ENCODE results near the gene CHPT1.
"Not testable (repeated sequence)": the region's sequence is repeated elsewhere in the genome, so short reads cannot be mapped to it uniquely, and the experiment has no call there.

The CHPT1 gene

DNA sequence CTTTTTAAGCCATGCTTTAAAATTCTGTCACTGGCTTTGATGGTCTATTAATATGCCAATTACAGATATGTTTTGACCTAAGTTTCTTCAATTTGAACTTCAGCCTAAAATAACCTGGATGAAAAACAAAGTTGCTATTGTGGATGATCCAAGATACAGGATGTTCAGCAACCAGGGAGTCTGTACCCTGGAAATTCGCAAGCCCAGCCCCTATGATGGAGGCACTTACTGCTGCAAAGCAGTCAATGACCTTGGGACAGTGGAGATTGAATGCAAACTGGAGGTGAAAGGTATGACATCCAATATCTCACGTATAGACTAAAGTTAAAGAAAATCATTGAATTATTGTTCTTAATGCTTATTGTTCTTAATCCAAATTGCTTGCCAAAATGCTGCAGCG, 17.2 kb upstream of the CHPT1 start:
- H3K4me3 ChIP-seq (replicated peaks; ENCODE audit: insufficient read depth, low read length): no peak overlapping the region
- no peak overlapping the region for H3K27ac ChIP-seq (replicated peaks)
- no peak for TF ChIP-seq POLR2AphosphoS5 (IDR thresholded peaks at IDR 0.05; ENCODE audit: low read depth)
- no peak for TF ChIP-seq SPI1 (IDR thresholded peaks at IDR 0.05; ENCODE audit: borderline replicate concordance, low read depth)
- no peak for TF ChIP-seq GABPA (IDR thresholded peaks at IDR 0.05; ENCODE audit: low read depth)
- TF ChIP-seq, protein P1, sequence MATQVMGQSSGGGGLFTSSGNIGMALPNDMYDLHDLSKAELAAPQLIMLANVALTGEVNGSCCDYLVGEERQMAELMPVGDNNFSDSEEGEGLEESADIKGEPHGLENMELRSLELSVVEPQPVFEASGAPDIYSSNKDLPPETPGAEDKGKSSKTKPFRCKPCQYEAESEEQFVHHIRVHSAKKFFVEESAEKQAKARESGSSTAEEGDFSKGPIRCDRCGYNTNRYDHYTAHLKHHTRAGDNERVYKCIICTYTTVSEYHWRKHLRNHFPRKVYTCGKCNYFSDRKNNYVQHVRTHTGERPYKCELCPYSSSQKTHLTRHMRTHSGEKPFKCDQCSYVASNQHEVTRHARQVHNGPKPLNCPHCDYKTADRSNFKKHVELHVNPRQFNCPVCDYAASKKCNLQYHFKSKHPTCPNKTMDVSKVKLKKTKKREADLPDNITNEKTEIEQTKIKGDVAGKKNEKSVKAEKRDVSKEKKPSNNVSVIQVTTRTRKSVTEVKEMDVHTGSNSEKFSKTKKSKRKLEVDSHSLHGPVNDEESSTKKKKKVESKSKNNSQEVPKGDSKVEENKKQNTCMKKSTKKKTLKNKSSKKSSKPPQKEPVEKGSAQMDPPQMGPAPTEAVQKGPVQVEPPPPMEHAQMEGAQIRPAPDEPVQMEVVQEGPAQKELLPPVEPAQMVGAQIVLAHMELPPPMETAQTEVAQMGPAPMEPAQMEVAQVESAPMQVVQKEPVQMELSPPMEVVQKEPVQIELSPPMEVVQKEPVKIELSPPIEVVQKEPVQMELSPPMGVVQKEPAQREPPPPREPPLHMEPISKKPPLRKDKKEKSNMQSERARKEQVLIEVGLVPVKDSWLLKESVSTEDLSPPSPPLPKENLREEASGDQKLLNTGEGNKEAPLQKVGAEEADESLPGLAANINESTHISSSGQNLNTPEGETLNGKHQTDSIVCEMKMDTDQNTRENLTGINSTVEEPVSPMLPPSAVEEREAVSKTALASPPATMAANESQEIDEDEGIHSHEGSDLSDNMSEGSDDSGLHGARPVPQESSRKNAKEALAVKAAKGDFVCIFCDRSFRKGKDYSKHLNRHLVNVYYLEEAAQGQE (IDR thresholded peaks at IDR 0.05; ENCODE audit: insufficient replicate concordance, low read depth): no peak
- no peak for DNase-seq (ENCODE audit: low read depth in 1 of 2, low spot score in 1 of 2)
- no peaks in the 10 kb centered on the region for H3K27me3 ChIP-seq (ENCODE audit: insufficient read depth, poor library complexity, severe bottlenecking)

DNA sequence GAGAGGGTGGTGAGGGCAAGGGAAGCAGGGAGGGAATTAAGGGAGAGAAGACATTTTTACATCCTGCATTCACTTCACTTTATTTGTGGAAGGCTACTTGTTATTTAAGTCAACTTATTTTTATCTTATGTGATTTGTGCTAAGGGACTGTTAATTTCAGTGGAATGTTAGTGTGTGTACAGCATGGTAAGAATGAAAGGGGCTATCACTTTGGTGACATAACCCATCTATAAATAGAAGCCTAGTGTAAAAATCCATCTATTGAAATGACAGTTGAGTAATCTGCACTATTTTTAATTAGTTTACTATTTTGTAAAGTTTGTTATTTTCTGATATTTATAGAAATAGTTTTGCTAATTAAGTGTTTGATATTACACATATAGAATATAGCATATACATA, 16.8 kb upstream of the CHPT1 start:
- Histone ChIP-seq H3K27ac (replicated peaks) (no peak overlapping the region), H3K4me3 (replicated peaks; ENCODE audit: insufficient read depth, low read length) (no peak overlapping the region), H3K27me3 (ENCODE audit: insufficient read depth, poor library complexity, severe bottlenecking) (no peaks in the 10 kb centered on the region)
- DNase-seq (ENCODE audit: low read depth in 1 of 2, low spot score in 1 of 2): no peak
- no peak for TF ChIP-seq SPI1 (IDR thresholded peaks at IDR 0.05; ENCODE audit: borderline replicate concordance, low read depth)

DNA sequence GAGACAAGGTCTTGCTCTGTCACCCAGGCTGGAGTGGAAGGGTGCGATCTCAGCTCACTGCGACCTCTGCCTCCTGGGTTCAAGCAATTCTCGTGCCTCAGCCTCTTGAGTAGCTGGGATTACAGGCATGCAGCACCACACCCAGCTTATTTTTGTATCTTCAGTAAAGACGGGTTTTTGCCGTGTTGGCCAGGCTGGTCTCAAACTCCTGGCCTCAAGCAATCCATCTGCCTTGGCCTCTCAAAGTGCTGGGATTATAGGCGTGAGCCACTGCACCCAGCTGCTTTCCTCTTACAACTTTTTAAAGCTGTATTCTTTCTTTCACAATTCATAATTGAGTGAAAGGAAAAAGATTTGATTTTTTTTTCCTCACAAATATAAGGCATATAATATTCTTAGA, 15.8 kb upstream of the CHPT1 start:
- DNase-seq (ENCODE audit: low read depth in 1 of 2, low spot score in 1 of 2); H3K27ac ChIP-seq (replicated peaks); H3K27me3 ChIP-seq (ENCODE audit: insufficient read depth, poor library complexity, severe bottlenecking); H3K4me3 ChIP-seq (replicated peaks; ENCODE audit: insufficient read depth, low read length): not testable (repeated sequence)

GRCh38 chr12:101685092-101685491, 12.3 kb upstream of the CHPT1 start:
- Histone ChIP-seq H3K27me3 (ENCODE audit: insufficient read depth, poor library complexity, severe bottlenecking) (no peaks in the 10 kb centered on the region), H3K4me3 (replicated peaks; ENCODE audit: insufficient read depth, low read length) (no peak overlapping the region), H3K27ac (replicated peaks) (no peak overlapping the region)
- no peak for TF ChIP-seq GABPA (IDR thresholded peaks at IDR 0.05; ENCODE audit: low read depth)
- no peak for TF ChIP-seq SPI1 (IDR thresholded peaks at IDR 0.05; ENCODE audit: borderline replicate concordance, low read depth)
- TF ChIP-seq, protein P1 (IDR thresholded peaks at IDR 0.05; ENCODE audit: insufficient replicate concordance, low read depth): no peak
- TF ChIP-seq POLR2AphosphoS5 (IDR thresholded peaks at IDR 0.05; ENCODE audit: low read depth): no peak
- TF ChIP-seq, protein P2, sequence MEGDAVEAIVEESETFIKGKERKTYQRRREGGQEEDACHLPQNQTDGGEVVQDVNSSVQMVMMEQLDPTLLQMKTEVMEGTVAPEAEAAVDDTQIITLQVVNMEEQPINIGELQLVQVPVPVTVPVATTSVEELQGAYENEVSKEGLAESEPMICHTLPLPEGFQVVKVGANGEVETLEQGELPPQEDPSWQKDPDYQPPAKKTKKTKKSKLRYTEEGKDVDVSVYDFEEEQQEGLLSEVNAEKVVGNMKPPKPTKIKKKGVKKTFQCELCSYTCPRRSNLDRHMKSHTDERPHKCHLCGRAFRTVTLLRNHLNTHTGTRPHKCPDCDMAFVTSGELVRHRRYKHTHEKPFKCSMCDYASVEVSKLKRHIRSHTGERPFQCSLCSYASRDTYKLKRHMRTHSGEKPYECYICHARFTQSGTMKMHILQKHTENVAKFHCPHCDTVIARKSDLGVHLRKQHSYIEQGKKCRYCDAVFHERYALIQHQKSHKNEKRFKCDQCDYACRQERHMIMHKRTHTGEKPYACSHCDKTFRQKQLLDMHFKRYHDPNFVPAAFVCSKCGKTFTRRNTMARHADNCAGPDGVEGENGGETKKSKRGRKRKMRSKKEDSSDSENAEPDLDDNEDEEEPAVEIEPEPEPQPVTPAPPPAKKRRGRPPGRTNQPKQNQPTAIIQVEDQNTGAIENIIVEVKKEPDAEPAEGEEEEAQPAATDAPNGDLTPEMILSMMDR (IDR thresholded peaks at IDR 0.05; ENCODE audit: insufficient read depth, low read length): no peak
- DNase-seq (ENCODE audit: low read depth in 1 of 2, low spot score in 1 of 2): no peak

DNA sequence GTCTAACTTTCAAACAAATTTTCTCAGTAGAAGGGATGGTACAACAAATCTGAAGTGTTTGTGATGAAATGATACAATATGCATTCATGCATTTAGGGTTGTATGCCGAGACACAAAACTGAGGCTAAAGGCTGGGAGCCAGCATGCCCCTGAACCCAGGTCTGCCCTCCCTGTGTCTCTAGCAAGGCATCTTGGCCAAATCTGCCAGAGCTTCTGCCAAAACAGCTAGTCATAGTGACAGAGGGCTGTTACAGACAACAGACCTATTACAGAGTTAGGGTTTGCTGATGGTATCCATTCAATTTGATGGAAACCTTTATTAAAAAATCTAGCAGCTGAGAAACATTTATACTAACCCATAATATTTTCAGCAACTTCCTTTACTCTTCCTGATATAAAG, 11.3 kb upstream of the CHPT1 start:
- Histone ChIP-seq H3K4me3 (replicated peaks; ENCODE audit: insufficient read depth, low read length) (no peak overlapping the region), H3K27me3 (ENCODE audit: insufficient read depth, poor library complexity, severe bottlenecking) (no peaks in the 10 kb centered on the region), H3K27ac (replicated peaks) (no peak overlapping the region)
- TF ChIP-seq POLR2AphosphoS5 (IDR thresholded peaks at IDR 0.05; ENCODE audit: low read depth) (no peak), SPI1 (IDR thresholded peaks at IDR 0.05; ENCODE audit: borderline replicate concordance, low read depth) (no peak), GABPA (IDR thresholded peaks at IDR 0.05; ENCODE audit: low read depth) (no peak)
- TF ChIP-seq, protein P2 (IDR thresholded peaks at IDR 0.05; ENCODE audit: insufficient read depth, low read length): no peak
- TF ChIP-seq, protein P1 (IDR thresholded peaks at IDR 0.05; ENCODE audit: insufficient replicate concordance, low read depth): no peak
- no peak for DNase-seq (ENCODE audit: low read depth in 1 of 2, low spot score in 1 of 2)
